Endothelial cell of umbilical vein (primary cell): ENCODE measurements around the gene PPFIBP2. TPM values are rescaled to one million over a fixed set of nuclear protein-coding genes. Genes with fewer than 3 reads are reported as not detected.

Source experiments
- BruUV-seq: library from RNA; stranded (reverse); fragments of 400-500 nt; replicated peaks from 2 replicates; lab custom pipeline; 2021; lab: Mats Ljungman, UMichigan
- CTCF ChIA-PET: fragments of 300-600, 350-600 bp; sonication (Branson Sonifier 250); formaldehyde crosslinking; loops from one replicate; lab custom pipeline; 2021; ENCODE audit warnings: antibody characterized with exemption, inconsistent platforms; lab: Charles Lee
- POLR2A ChIA-PET: fragments of 300-600, 350-600 bp; sonication (Branson Sonifier 250); formaldehyde crosslinking; loops from one replicate; lab custom pipeline; 2021; ENCODE audit warnings: antibody characterized with exemption, inconsistent platforms; lab: Charles Lee
- DNase-seq: peaks from one replicate; pipeline ENCODE4 v3.0.0-alpha.2; 2011; ENCODE audit warnings: low read depth, low spot score
- FAIRE-seq: peaks from 2 replicates; lab custom pipeline; 2011; peaks lifted over from hg19 to GRCh38; lab: Jason Lieb, UNC
- H2AFZ ChIP-seq: 2 replicates; pipeline ENCODE4 v1.6.0; 2012; ENCODE audit warnings: low read depth, low read length, control low read depth, inconsistent platforms
- H3K27ac ChIP-seq: 2 replicates; pipeline ENCODE4 v1.5.1; 2011; ENCODE audit warnings: low read depth, mild to moderate bottlenecking, control low read depth, low read length, moderate library complexity; ENCODE audit not compliant: insufficient read depth
- H3K27me3 ChIP-seq, 2 experiments: 2 replicates each; pipeline versions ENCODE4 v1.6.0 to v1.6.1; 2011; ENCODE audit warnings: low read length in 2 of 2, mixed read lengths in 1 of 2; ENCODE audit not compliant: control insufficient read depth in 2 of 2, insufficient read depth in 2 of 2
- H3K36me3 ChIP-seq, 2 experiments: 2 replicates in 1 of 2; 3 replicates in 1 of 2; pipeline ENCODE4 v1.5.1; 2011; ENCODE audit warnings: low read length in 2 of 2, mild to moderate bottlenecking in 1 of 2, moderate library complexity in 1 of 2; ENCODE audit not compliant: control insufficient read depth in 2 of 2, insufficient read depth in 2 of 2; ENCODE audit errors: extremely low read depth in 1 of 2
- H3K4me1 ChIP-seq: 3 replicates; pipeline ENCODE4 v1.5.1; 2011; ENCODE audit warnings: mild to moderate bottlenecking, low read length; ENCODE audit not compliant: control insufficient read depth, insufficient read depth; ENCODE audit errors: extremely low read depth
- H3K4me2 ChIP-seq: 2 replicates; pipeline ENCODE4 v1.6.1; 2011; ENCODE audit warnings: low read length, control low read depth, mixed read lengths; ENCODE audit not compliant: insufficient read depth
- H3K4me3 ChIP-seq, 3 experiments: fragments of 200-600 bp in 1 of 3; sonication (generic), shearing (Covaris generic) in 1 of 3; replicated peaks in 1 of 3; 2 replicates each; pipeline ENCODE4 v1.5.1; 2011 to 2016; ENCODE audit warnings: control low read depth in 3 of 3, low read length in 3 of 3, mild to moderate bottlenecking in 2 of 3, inconsistent platforms in 1 of 3, low read depth in 1 of 3, moderate library complexity in 1 of 3; ENCODE audit not compliant: insufficient read depth in 1 of 3
- H3K79me2 ChIP-seq: 2 replicates; pipeline ENCODE4 v1.6.0; 2012; ENCODE audit warnings: low read length, inconsistent platforms; ENCODE audit not compliant: control insufficient read depth, insufficient read depth
- H3K9ac ChIP-seq: replicated peaks from 2 replicates; pipeline ENCODE3; 2011; ENCODE audit warnings: low read length, control low read depth; ENCODE audit not compliant: insufficient read depth; ENCODE audit errors: extremely low read depth
- H3K9me1 ChIP-seq: replicated peaks from 3 replicates; pipeline ENCODE4 v1.6.0; 2011; ENCODE audit warnings: mild to moderate bottlenecking, low read length; ENCODE audit not compliant: control insufficient read depth, insufficient read depth; ENCODE audit errors: extremely low read depth
- H3K9me3 ChIP-seq: replicated peaks from 2 replicates; pipeline ENCODE4 v1.5.1; 2012; ENCODE audit warnings: low read length, inconsistent platforms; ENCODE audit not compliant: control insufficient read depth, insufficient read depth
- H4K20me1 ChIP-seq: replicated peaks from 2 replicates; pipeline ENCODE3; 2011; ENCODE audit warnings: mild to moderate bottlenecking, low read length; ENCODE audit not compliant: control insufficient read depth, insufficient read depth; ENCODE audit errors: extremely low read depth
- EZH2 ChIP-seq: IDR thresholded peaks from 2 replicates; pipeline ENCODE4 v1.6.1; 2012; ENCODE audit warnings: borderline replicate concordance, low read depth, mild to moderate bottlenecking, moderate library complexity, low read length, inconsistent platforms; ENCODE audit not compliant: severe bottlenecking
- dilution Hi-C: fragments of 300-500 bp; cut with MboI; formaldehyde crosslinking; loops from one replicate; pipeline ENCODE4 v1.15.0; 2019; ENCODE audit warnings: low sequenced_read_pairs; ENCODE audit not compliant: extremely low pct_ligation_motif_present
- intact Hi-C: fragments of 100-400 bp; cut with micrococcal nuclease; formaldehyde crosslinking; loops from one replicate; pipeline ENCODE4 v1.10.0; 2022
- polyA plus RNA-seq, 4 experiments: library from polyadenylated mRNA; depleted of rRNA in 3 of 4; stranded (reverse) in 3 of 4; unstranded in 1 of 4; fragments of >200 nt; gene quantifications; 2 replicates each; pipeline versions ENCODE4 v1.2.1 to v1.2.3, GENCODE V29; 2011 to 2012; ENCODE audit warnings: missing spikeins in 1 of 4
- total RNA-seq: library from RNA; stranded (reverse); gene quantifications from 2 replicates; pipeline ENCODE4 v1.2.3, GENCODE V29; 2021
- TF ChIP-seq, protein P1 (sequence below), 2 donors: IDR thresholded peaks; 1 replicate in 1 of 2; 2 replicates in 1 of 2; pipeline ENCODE4 v1.5.1; 2011; ENCODE audit warnings: low read length in 2 of 2, mild to moderate bottlenecking in 2 of 2, moderate library complexity in 2 of 2, control low read depth in 1 of 2, inconsistent platforms in 1 of 2, low read depth in 1 of 2; ENCODE audit not compliant: insufficient read depth in 1 of 2; ENCODE audit errors: extremely low read depth in 1 of 2

Gene PPFIBP2
- total and polyA plus RNA-seq, 2 donors (not counting 3 experiments of a cell fraction or from before 2014, with no cell fraction given): 1.3 to 4.0 TPM

DNA sequence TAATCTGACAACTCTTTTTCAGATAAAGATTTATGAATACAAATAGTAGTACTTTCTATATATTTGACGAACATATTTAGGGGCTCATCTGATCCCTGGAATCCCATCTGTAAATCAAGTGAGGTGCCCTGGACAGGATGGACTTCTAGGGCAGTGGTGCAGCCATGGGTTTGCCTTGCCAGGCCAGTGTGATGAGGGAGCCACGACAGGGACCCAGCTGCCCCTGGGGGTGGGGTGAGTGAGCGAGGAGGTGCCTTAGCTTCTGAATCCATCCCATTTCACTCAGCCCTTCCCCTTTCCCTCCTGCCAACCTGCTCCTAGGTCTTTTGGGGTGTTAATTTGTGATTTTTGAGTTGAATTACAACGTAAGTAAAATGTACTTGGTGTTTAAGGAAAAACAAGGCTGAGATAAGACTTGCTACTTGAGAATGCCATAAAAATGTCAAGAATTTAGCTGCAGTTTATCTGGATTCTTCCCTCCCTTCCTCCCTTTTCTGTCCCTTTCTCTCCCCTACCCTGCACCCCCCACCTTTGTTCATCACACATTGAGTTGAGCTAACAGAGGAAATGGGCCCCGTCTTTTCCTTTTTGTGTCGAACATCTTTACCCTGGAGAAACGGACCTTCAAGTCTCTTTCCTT lies 60.8 kb downstream of the PPFIBP2 start:
- ChIA-PET POLR2A (no interaction called here), CTCF (interaction anchor here (0.9 to 12.1 kb wide), 5 partner anchors 10 to 820 kb away, joined by 3 to 766 read pairs (median 3); no protein-coding TSS in a partner anchor)
- Histone ChIP-seq H3K9ac (no peak overlapping the region), H3K9me3 (no peaks in the 10 kb centered on the region), H4K20me1 (no peaks in the 10 kb centered on the region), H3K79me2 (no peaks in the 10 kb centered on the region), H3K4me2 (no peak overlapping the region), H3K27me3 (peaks cover 24 to 33% of the 10 kb centered on the region in 2 experiments), H3K4me1 (peaks cover 18% of the 10 kb centered on the region), H3K4me3 (no peak overlapping the region), H3K36me3 (no peaks in the 10 kb centered on the region), H3K9me1 (no peaks in the 10 kb centered on the region), H2AFZ (no peak overlapping the region), H3K27ac (no peak overlapping the region)
- peak; percentile 12 for TF ChIP-seq EZH2
- TF ChIP-seq, protein P1, sequence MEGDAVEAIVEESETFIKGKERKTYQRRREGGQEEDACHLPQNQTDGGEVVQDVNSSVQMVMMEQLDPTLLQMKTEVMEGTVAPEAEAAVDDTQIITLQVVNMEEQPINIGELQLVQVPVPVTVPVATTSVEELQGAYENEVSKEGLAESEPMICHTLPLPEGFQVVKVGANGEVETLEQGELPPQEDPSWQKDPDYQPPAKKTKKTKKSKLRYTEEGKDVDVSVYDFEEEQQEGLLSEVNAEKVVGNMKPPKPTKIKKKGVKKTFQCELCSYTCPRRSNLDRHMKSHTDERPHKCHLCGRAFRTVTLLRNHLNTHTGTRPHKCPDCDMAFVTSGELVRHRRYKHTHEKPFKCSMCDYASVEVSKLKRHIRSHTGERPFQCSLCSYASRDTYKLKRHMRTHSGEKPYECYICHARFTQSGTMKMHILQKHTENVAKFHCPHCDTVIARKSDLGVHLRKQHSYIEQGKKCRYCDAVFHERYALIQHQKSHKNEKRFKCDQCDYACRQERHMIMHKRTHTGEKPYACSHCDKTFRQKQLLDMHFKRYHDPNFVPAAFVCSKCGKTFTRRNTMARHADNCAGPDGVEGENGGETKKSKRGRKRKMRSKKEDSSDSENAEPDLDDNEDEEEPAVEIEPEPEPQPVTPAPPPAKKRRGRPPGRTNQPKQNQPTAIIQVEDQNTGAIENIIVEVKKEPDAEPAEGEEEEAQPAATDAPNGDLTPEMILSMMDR (IDR thresholded peaks at IDR 0.05; ENCODE audit: extremely low read depth in 1 of 2, insufficient read depth in 1 of 2, low read depth in 1 of 2, low read length in 2 of 2): no peak
- no TSS peak for BruUV-seq
- dilution Hi-C loops: no loop called here
- intact Hi-C loops: loop anchor here (5.0 kb wide), 1 partner anchor 477 kb away; no protein-coding TSS in a partner anchor
- FAIRE-seq (no peak), DNase-seq (no peak)
